Measurements from ENCODE around the gene KANSL1L. TPM values are rescaled to one million over a fixed set of nuclear protein-coding genes. Genes with fewer than 3 reads are reported as not detected.

KANSL1L gene
- total RNA-seq, 1 experiment from 2014 or later: 8.8 TPM

- intact Hi-C loops (cut with micrococcal nuclease; ENCODE audit: unreplicated experiment): no loop called here
- no TSS peak for BruUV-seq (replicated peaks)
- H3K9me2 ChIP-seq (ENCODE audit: insufficient read depth): no peaks in the 10 kb centered on the region
- H4K20me1 ChIP-seq (ENCODE audit: insufficient read depth): no peaks in the 10 kb centered on the region
- H3K27me3 ChIP-seq (ENCODE audit: insufficient read depth, low read depth): no peaks in the 10 kb centered on the region
- H3K36me3 ChIP-seq (ENCODE audit: low read depth): no peaks in the 10 kb centered on the region
- H3K4me1 ChIP-seq (replicated peaks; ENCODE audit: insufficient read depth): no peaks in the 10 kb centered on the region
- POLR2A ChIA-PET (ENCODE audit: unreplicated experiment): no interaction called here
- CTCF ChIA-PET: no interaction called here
- no peaks in the 10 kb centered on the region for H3K79me2 ChIP-seq (ENCODE audit: low read depth)
- H3K4me3 ChIP-seq: no peak overlapping the region
- H3F3A ChIP-seq (ENCODE audit: insufficient read depth, low read depth): no peaks in the 10 kb centered on the region
- H3K4me2 ChIP-seq: no peak overlapping the region
- DNase-seq: no peak
- H3K27ac ChIP-seq: no peak overlapping the region
- TF ChIP-seq EZH2 (IDR thresholded peaks at IDR 0.05; ENCODE audit: low read depth) (no peak), CTCF (conservative IDR thresholded peaks at IDR 0.05) (no peak)
- H2AFZ ChIP-seq: no peak overlapping the region
- H3K9me3 ChIP-seq (ENCODE audit: insufficient read depth, low read depth): no peaks in the 10 kb centered on the region
Observed at GRCh38 chr2:210086930-210087329, 84.3 kb downstream of the KANSL1L start.

GRCh38 chr2:210086292-210086691 is 84.9 kb downstream of the KANSL1L start:
- ChIA-PET POLR2A (ENCODE audit: unreplicated experiment) (no interaction called here), CTCF (no interaction called here)
- Histone ChIP-seq H3K9me2 (ENCODE audit: insufficient read depth) (no peaks in the 10 kb centered on the region), H4K20me1 (ENCODE audit: insufficient read depth) (no peaks in the 10 kb centered on the region), H3F3A (ENCODE audit: insufficient read depth, low read depth) (no peaks in the 10 kb centered on the region), H3K9me3 (ENCODE audit: insufficient read depth, low read depth) (no peaks in the 10 kb centered on the region), H3K27ac (no peak overlapping the region), H3K4me2 (no peak overlapping the region), H3K27me3 (ENCODE audit: insufficient read depth, low read depth) (no peaks in the 10 kb centered on the region), H3K4me3 (no peak overlapping the region), H3K4me1 (replicated peaks; ENCODE audit: insufficient read depth) (no peaks in the 10 kb centered on the region), H2AFZ (no peak overlapping the region), H3K79me2 (ENCODE audit: low read depth) (no peaks in the 10 kb centered on the region), H3K36me3 (ENCODE audit: low read depth) (no peaks in the 10 kb centered on the region)
- no peak for DNase-seq
- no TSS peak for BruUV-seq (replicated peaks)
- TF ChIP-seq CTCF (conservative IDR thresholded peaks at IDR 0.05) (no peak), EZH2 (IDR thresholded peaks at IDR 0.05; ENCODE audit: low read depth) (no peak)
- intact Hi-C loops (cut with micrococcal nuclease; ENCODE audit: unreplicated experiment): no loop called here

- Histone ChIP-seq H4K20me1 (ENCODE audit: insufficient read depth) (no peaks in the 10 kb centered on the region), H3K79me2 (ENCODE audit: low read depth) (no peaks in the 10 kb centered on the region), H3K4me3 (no peak overlapping the region), H3K9me2 (ENCODE audit: insufficient read depth) (no peaks in the 10 kb centered on the region), H3K4me1 (replicated peaks; ENCODE audit: insufficient read depth) (no peaks in the 10 kb centered on the region), H3K27ac (no peak overlapping the region), H3K9me3 (ENCODE audit: insufficient read depth, low read depth) (no peaks in the 10 kb centered on the region), H2AFZ (no peak overlapping the region), H3K36me3 (ENCODE audit: low read depth) (no peaks in the 10 kb centered on the region), H3F3A (ENCODE audit: insufficient read depth, low read depth) (no peaks in the 10 kb centered on the region), H3K4me2 (peak overlapping the region; percentile 21), H3K27me3 (ENCODE audit: insufficient read depth, low read depth) (no peaks in the 10 kb centered on the region)
- ChIA-PET POLR2A (ENCODE audit: unreplicated experiment) (no interaction called here), CTCF (no interaction called here)
- intact Hi-C loops (cut with micrococcal nuclease; ENCODE audit: unreplicated experiment): loop anchor here (10.0 kb wide), 1 partner anchor 122 kb away; no protein-coding TSS in a partner anchor
- no peak for DNase-seq
- no peak for TF ChIP-seq EZH2 (IDR thresholded peaks at IDR 0.05; ENCODE audit: low read depth)
- TF ChIP-seq CTCF (conservative IDR thresholded peaks at IDR 0.05): peak; percentile 69
- BruUV-seq (replicated peaks): no TSS peak
Observed at GRCh38 chr2:210072922-210073509, 98.2 kb downstream of the KANSL1L start.

Measured in PC-9 (cell line).